Cardiac muscle cell (in vitro differentiated cells and primary cell): ENCODE results near the gene KCNJ14. TPM values are rescaled to one million over a fixed set of nuclear protein-coding genes. Genes with fewer than 3 reads are reported as not detected.

Experiments used
- DNase-seq, 2 donors: peaks; one replicate each; pipeline versions ENCODE4 v3.0.0 to v3.0.0-alpha.2; 2010 to 2017; ENCODE audit warnings: low read depth in 1 of 2, low spot score in 1 of 2
- H3K27ac ChIP-seq: fragments of 200-600 bp; sonication (generic); 2 replicates; pipeline ENCODE4 v1.5.1; 2016
- H3K27me3 ChIP-seq: fragments of 200-600 bp; sonication (generic); 2 replicates; pipeline ENCODE4 v1.6.0; 2016; ENCODE audit warnings: control low read depth
- H3K36me3 ChIP-seq: fragments of 200-600 bp; sonication (generic); 2 replicates; pipeline ENCODE4 v1.5.1; 2016; ENCODE audit warnings: control low read depth
- H3K4me1 ChIP-seq: fragments of 200-600 bp; sonication (generic); 2 replicates; pipeline ENCODE4 v1.8.1; 2017; ENCODE audit warnings: low read depth, mild to moderate bottlenecking, mixed run types
- H3K4me3 ChIP-seq: fragments of 200-600 bp; sonication (generic); 2 replicates; pipeline ENCODE4 v1.5.1; 2016; ENCODE audit warnings: mild to moderate bottlenecking
- H3K9me3 ChIP-seq: fragments of 200-600 bp; sonication (generic); 2 replicates; pipeline ENCODE4 v1.5.1; 2017; ENCODE audit warnings: low read depth, mild to moderate bottlenecking, control low read depth
- polyA plus RNA-seq: library from polyadenylated mRNA; unstranded; fragments of >200 nt; fragmentation: Nextera tagmentation; extraction: Ambion mirVana; gene quantifications from 2 replicates; pipeline ENCODE4 v1.2.1, GENCODE V29; 2016
- total RNA-seq: library from RNA; depleted of rRNA; stranded (reverse); fragments of >200 nt; gene quantifications from 2 replicates; pipeline ENCODE4 v1.2.3, GENCODE V29; 2016
- TF ChIP-seq, protein P1 (sequence below): IDR thresholded peaks from 2 replicates; pipeline ENCODE4 v1.5.1; 2012; ENCODE audit warnings: low read depth, mild to moderate bottlenecking, low read length

The KCNJ14 gene
- total and polyA plus RNA-seq, 2 experiments from 2014 or later, result 0.61 to 1.7 TPM

GRCh38 chr19:48510421-48511268 lies 55.3 kb downstream of the KCNJ14 start:
- H3K4me1 ChIP-seq, result no peaks in the 10 kb centered on the region
- H3K27ac ChIP-seq, result no peak overlapping the region
- peak overlapping the region; percentile 13 for H3K4me3 ChIP-seq
- H3K27me3 ChIP-seq, result peaks cover 22% of the 10 kb centered on the region
- no peaks in the 10 kb centered on the region for H3K36me3 ChIP-seq
- TF ChIP-seq, protein P1, sequence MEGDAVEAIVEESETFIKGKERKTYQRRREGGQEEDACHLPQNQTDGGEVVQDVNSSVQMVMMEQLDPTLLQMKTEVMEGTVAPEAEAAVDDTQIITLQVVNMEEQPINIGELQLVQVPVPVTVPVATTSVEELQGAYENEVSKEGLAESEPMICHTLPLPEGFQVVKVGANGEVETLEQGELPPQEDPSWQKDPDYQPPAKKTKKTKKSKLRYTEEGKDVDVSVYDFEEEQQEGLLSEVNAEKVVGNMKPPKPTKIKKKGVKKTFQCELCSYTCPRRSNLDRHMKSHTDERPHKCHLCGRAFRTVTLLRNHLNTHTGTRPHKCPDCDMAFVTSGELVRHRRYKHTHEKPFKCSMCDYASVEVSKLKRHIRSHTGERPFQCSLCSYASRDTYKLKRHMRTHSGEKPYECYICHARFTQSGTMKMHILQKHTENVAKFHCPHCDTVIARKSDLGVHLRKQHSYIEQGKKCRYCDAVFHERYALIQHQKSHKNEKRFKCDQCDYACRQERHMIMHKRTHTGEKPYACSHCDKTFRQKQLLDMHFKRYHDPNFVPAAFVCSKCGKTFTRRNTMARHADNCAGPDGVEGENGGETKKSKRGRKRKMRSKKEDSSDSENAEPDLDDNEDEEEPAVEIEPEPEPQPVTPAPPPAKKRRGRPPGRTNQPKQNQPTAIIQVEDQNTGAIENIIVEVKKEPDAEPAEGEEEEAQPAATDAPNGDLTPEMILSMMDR, result no peak
- DNase-seq, result peak; percentile 58 to 69
- H3K9me3 ChIP-seq, result no peaks in the 10 kb centered on the region

GRCh38 chr19:48511321-48511731 lies 56.0 kb downstream of the KCNJ14 start:
- H3K36me3 ChIP-seq, result no peaks in the 10 kb centered on the region
- no peaks in the 10 kb centered on the region for H3K9me3 ChIP-seq
- peaks cover 22% of the 10 kb centered on the region for H3K27me3 ChIP-seq
- no peak for DNase-seq
- TF ChIP-seq, protein P1, result no peak
- H3K4me3 ChIP-seq, result peak overlapping the region; percentile 13
- H3K27ac ChIP-seq, result no peak overlapping the region
- H3K4me1 ChIP-seq, result no peaks in the 10 kb centered on the region

GRCh38 chr19:48511800-48512503 lies 56.6 kb downstream of the KCNJ14 start, which contains the start of gene LMTK3:
TSS of gene LMTK3 (minus strand) at chr19:48511835. CDS start at chr19:48511576, 259 bp downstream.
- H3K9me3 ChIP-seq, result no peaks in the 10 kb centered on the region
- H3K4me1 ChIP-seq, result no peaks in the 10 kb centered on the region
- H3K36me3 ChIP-seq, result no peaks in the 10 kb centered on the region
- peaks cover 22% of the 10 kb centered on the region for H3K27me3 ChIP-seq
- DNase-seq, result peak; percentile 52 to 60
- H3K4me3 ChIP-seq, result peak within 1 kb of the TSS; percentile 13
- TF ChIP-seq, protein P1, result no peak
- H3K27ac ChIP-seq, result no peak within 1 kb of the TSS

DNA sequence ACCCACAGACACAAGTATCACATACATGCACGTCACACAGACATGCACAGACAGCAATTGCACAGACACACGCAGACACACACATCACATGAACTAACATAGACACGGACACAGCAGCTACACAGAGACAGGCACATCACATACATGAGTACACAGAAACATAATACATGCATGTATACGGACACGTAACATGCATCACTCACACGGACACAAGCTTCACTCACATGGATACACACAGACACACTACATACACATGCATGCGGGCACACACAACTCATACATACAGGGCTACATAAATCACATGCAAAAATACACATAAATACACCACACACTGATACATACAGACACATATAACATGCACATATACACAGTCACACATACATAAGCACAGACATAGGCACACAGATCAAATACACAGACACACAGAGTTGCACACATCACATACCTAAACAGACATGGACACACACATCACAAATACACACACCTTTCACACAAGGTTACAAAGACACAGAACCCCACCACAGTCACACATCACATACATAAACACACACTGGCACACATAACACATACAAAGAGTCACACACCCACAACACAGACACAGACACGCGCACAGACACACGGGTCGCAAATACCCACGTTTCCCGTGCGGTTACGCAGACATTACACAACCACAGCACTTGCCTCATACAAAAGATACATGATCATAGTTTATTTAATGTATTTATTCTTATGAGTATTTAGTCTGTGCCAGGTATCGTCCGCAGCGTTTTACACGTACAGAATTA lies 57.3 kb downstream of the KCNJ14 start:
- Histone ChIP-seq H3K36me3 (no peaks in the 10 kb centered on the region), H3K27ac (no peak overlapping the region), H3K4me1 (no peaks in the 10 kb centered on the region), H3K27me3 (peaks cover 22% of the 10 kb centered on the region), H3K9me3 (no peaks in the 10 kb centered on the region), H3K4me3 (no peak overlapping the region)
- DNase-seq, result no peak
- TF ChIP-seq, protein P1, result no peak
